Measurements from ENCODE around the gene YJU2.
"Not testable (repeated sequence)": the region's sequence is repeated elsewhere in the genome, so short reads cannot be mapped to it uniquely, and the experiment has no call there.

YJU2 gene

DNA sequence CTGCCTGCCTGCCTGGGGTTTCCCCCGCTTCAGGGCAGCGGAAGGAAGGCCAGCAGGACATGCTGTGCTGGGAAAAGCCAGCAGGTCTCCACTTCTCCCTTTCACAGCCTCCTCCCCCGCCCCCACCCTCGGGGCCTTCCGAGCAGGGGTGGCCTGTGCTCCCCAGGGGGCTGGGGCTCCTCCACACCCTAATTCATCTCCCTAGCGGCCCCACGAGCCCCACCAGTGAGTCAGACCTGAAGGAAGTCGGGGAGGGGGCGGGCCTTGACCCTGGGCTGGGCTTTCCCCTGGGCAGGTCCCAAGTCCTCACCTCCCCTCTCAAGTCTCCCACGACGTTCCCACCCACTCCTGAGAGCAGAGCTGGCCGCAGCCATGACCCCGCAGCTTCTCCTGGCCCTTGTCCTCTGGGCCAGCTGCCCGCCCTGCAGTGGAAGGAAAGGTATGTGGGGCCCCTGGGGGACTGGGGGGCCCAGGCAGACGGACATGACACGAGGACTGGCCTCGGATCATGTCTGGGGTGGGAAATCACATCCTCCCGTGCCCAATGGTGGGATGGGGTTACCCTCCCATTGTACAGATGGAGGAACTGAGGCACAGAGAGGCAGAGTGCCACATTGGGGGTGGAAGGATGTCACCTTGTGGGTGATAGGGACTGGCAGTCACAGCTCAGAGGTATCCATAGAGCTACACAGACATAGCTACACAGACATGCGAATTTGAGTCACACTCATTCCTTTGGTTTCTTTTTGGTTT lies 17.5 kb upstream of the YJU2 start, which contains the start of gene EBI3:
TSS of gene EBI3 (plus strand) at position 345 of the 753 bp plus-strand sequence. CDS start at position 373, 28 bp downstream.
- DNase-seq, result peak; percentile 17 to 31

DNA sequence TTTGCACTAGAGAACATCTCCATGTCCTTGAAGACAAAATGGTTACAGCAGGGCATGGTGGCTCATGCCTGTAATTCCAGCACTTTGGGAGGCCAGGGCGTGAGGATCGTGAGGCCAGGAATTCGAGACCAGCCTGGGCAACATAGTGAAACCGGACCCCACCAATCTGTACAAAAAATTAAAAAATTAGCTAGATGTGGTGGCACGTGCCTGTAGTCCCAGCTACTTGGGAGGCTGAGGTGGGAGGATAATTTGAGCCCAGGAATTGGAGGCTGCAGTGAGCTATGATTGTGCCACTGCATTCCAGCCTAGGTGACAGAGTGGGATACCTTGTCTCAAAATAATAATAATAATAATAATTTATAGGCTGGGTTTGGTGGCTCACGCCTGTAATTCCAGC lies 16.6 kb upstream of the YJU2 start:
- DNase-seq, result not testable (repeated sequence)

DNA sequence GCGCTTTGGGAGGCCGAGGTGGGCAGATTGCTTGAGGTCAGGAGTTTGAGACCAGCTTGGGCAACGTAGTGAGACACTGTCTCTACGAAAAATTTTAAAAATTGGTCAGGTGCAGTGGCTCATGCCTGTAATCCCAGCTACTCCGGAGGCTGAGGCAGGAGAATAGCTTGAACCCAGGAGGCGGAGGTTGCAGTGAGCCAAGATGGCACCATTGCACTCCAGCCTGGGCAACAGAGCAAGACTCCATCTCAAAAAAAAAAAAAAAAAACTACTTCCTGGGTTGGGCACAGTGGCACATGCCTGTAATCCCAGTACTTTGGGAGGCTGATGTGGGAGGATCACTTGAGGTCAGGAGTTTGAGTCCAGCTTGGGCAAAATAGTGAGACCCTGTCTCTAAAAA lies 15.4 kb upstream of the YJU2 start:
- DNase-seq, result not testable (repeated sequence)

- not testable (repeated sequence) for DNase-seq
Observed at GRCh38 chr19:4232139-4232538, 14.7 kb upstream of the YJU2 start.

- DNase-seq, result no peak
Observed at GRCh38 chr19:4232614-4233281, 14.1 kb upstream of the YJU2 start.

- DNase-seq, result peak; percentile 44 to 52
Observed at GRCh38 chr19:4233282-4233853, 13.5 kb upstream of the YJU2 start.

DNA sequence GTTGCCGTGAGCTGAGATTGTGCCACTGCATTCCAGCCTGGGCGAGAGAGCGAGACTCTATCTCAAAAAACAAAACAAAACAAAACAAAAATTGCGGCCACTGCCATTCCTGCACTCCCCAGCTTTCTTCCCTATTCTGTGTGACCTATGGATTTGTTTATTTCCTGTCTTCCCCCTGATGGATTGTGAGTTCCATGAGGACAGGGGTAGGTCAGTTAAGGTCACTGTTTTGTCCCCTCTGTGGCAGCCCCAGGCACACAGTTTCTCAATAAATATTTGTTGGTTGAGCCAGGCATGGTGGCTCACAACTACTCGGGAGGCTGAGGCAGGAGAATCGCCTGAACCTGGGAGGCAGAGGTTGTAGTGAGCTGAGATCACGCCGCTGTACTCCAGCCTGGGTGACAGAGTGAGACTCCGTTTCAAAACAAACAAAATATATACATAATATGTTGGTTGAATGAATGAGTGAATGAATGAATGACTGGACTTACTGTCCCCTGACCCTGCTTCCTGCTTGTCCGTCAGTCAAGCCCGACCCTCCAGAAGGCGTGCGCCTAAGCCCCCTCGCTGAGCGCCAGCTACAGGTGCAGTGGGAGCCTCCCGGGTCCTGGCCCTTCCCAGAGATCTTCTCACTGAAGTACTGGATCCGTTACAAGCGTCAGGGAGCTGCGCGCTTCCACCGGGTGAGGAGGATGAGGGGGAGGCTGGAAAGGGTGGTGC lies 12.6 kb upstream of the YJU2 start:
- DNase-seq, result no peak

DNA sequence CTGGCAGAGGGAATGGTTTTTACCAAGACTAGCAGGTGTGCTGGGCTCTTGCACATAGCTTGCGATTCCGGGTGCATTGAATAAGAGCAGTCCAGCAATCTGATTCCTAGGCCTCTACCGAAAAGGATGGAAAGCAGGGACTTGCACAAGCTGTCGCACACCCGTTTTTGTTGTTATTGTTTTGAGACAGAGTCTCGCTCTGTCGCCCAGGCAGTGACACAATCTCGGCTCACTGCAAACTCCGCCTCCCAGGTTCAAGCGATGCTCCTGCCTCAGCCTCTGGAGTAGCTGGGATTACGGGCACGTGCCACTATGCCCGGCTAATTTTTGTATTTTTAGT lies 12.0 kb upstream of the YJU2 start:
- no peak for DNase-seq

DNA sequence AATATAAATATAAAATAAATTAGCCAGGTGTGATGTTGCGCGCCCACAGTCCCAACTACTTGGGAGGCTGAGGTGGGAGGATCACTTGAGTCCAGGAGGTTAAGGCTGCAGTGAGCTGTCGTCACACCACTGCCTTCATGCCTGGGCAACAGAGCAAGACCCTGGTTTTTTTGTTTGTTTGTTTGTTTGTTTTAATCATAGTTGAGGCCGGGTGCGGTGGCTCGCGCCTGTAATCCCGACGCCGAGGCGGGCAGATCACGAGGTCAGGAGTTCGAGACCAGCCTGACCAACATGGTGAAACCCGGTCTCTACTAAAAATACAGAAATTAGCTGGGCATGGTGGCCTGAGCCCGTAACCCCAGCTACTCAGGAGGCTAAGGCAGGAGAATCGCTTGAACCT lies 9.4 kb upstream of the YJU2 start:
- DNase-seq, result not testable (repeated sequence)

DNA sequence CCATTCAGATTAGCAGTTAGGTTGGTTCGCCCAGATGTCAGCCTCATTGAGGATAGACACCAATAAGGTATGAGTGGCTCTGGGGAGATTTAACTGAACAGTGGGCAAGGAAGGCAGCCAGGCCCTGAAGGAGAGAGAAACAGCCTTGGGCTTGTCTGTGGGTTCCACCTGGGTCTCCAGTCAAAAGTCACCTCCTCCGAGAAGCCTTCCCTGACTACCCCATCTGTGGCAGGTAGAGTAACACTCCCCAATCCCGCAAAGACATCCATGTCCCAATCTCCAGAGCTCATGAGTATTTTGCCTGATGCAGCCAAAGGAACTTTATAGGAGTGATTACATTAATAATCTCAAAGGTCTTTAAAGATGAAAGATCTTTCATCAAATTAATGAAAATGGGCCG lies 8.0 kb upstream of the YJU2 start:
- no peak for DNase-seq

DNA sequence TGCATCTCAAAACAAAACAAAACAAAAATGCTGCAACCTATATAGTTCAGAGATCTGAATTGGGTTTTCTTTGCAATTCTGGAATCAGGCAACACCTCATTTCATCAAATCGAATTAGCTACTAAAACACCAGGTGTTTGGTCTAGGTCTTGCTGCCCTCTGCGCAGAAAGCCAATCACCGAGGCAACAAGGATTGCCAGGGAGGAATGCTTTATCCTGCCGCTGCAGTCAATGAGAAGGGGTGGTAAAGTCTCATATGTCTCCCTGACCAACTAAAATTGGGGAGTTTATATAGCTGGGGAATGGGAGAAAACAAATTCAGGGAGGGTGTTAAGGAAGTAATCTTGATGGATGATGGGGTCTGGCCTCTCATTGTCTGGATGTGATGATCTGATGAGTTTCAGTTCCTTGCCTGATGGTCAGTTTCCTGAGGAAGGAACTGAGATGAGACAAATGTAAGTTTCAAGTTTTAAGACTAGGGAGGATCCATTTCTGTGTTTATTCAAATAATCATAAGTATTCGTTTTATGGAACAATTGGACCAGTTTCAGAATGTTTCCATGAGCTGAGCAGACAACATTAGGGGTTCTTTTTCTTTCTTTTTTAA lies 5.0 kb upstream of the YJU2 start:
- peak; percentile 23 to 37 for DNase-seq

GRCh38 chr19:4245938-4246337 lies 942 bp upstream of the YJU2 start:
- not testable (repeated sequence) for DNase-seq

- DNase-seq, result no peak
Observed at GRCh38 chr19:4256563-4256962, 9.7 kb downstream of the YJU2 start.

DNA sequence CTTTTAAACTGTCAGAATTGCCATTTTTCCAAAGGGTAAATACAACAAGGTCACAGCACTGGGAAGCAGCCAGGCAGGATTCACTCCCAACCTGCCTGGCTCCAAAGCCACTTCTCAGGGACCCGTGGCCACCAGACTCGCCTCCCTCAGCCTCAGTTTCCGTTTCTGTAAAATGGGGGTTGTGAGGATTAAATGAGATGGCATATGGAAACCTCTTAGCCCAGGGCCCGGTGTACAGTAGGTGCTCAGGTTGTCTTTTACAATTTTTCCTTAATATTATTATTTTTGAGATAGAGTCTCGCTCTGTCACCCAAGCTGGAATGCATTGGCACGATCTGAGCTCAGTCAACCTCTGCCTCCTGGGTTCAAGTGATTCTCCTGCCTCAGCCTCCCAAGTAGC lies 10.1 kb downstream of the YJU2 start:
- no peak for DNase-seq

DNA sequence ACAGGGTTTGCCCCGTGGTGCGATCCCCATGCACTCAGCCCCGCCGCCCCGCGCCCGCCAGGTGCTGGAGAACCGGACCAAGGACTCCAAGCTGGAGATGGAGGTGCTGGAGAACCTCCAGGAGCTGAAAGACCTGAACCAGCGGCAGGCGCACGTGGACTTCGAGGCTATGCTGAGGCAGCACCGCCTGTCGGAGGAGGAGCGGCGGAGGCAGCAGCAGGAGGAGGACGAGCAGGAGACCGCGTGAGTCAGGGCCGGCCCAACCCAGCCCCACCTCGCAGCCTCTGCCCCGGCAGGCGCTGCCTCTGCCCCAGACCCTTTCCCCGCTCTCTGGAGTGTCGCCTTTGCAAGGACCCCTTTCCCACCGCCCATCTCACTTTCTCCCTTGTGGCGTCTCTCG lies 11.3 kb downstream of the YJU2 start:
- no peak for DNase-seq

GRCh38 chr19:4260613-4261191 lies 13.8 kb downstream of the YJU2 start:
- DNase-seq, result peak; percentile 51 to 58

- DNase-seq, result no peak
Observed at GRCh38 chr19:4264812-4265211, 17.9 kb downstream of the YJU2 start.

GRCh38 chr19:4266253-4267000 lies 19.5 kb downstream of the YJU2 start:
- DNase-seq, result peak; percentile 48 to 53

DNA sequence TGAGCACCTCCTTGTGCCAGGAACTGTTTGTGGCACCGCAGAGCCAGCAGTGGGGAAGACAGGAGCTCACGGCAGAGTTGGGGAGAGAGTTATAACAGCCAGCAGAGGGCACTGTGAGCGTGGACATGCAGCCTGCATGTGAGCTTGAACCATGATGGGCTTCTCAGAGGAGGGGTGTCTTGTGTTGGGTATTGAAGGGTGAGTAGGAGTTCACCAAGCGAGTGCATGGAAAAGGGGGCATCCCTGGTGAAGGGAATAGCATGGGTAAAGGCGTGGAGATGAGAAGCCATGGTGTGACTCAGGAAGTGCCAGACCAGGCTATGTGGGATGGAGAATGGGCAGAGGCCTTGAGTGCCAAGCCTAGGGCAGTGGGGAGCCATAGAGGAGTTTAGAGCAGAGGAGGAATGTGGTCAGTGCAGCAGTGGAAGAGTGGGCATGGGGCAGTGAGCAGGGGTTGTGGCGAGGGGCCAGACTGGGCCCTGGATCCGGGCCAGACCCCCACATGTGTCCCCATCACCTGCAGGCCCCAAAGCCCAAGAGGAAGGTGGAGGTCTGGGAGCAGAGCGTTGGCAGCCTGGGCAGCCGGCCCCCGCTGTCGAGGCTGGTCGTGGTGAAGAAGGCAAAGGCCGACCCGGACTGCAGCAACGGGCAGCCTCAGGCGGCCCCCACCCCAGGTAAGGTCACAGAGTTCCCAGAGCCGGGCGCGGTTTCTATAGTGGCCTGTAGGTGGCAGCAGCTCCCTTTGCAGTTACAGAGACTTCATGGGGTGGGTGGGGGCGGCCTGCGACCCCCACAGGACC lies 20.4 kb downstream of the YJU2 start:
- DNase-seq, result peak; percentile 59 to 68

- no peak for DNase-seq
Observed at GRCh38 chr19:4267901-4268815, 21.3 kb downstream of the YJU2 start.

Data from inflammatory macrophage (primary cell).